ENCODE measurements around the gene TBC1D3K. TPM values are rescaled to one million over a fixed set of nuclear protein-coding genes. Genes with fewer than 3 reads are reported as not detected.
"Not testable (repeated sequence)": the region's sequence is repeated elsewhere in the genome, so short reads cannot be mapped to it uniquely, and the experiment has no call there.

Gene TBC1D3K
- total RNA-seq (not detected), polyA plus RNA-seq (not detected)
- long read RNA-seq, donor 1 = 0 reads
- long read RNA-seq, donor 2 = 0 reads

GRCh38 chr17:37924115-37924514, at the start of gene TBC1D3K:
TBC1D3K (plus strand) TSS chr17:37924415; CDS start chr17:37926000, 1,585 bp downstream.
- H3K36me3 ChIP-seq (ENCODE audit: insufficient read depth in 1 of 2, low read depth in 1 of 2); intact Hi-C loops (cut with DNase I); ATAC-seq; H3K4me1 ChIP-seq; DNase-seq; H3K27ac ChIP-seq; H3K27me3 ChIP-seq (ENCODE audit: insufficient read depth in 3 of 3, low read length in 2 of 3); H3K9me3 ChIP-seq; H3K4me3 ChIP-seq: not testable (repeated sequence)
- no CpG with 5 or more reads among the region's 10 CpGs for WGBS, 3 donors

DNA sequence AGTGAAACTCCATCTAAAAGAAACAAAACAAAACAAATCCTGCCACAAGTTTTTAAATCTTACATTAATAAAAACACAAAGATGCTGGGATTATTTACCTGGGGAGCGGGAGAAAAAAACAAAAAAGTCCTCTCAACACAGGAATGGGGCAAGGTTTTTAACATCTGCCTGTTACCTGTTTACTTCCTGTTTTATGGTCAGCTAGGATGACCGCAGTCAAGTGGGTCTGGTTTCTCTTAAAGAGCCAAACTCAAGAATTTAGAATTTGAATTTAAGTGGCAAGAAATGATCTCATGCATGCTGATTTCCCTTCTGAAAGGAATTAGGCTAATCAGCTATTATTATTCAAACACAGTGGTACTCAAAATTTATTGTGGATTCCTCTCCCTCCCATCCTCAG, 39.7 kb upstream of the TBC1D3K start:
- no peak overlapping the region for H3K27ac ChIP-seq
- H3K4me3 ChIP-seq = no peak overlapping the region
- ATAC-seq (no peak), DNase-seq (no peak)
- TF ChIP-seq CTCF (IDR thresholded peaks at IDR 0.05) = no peak
- intact Hi-C loops (cut with DNase I) = no loop called here
- H3K9me3 ChIP-seq = no peaks in the 10 kb centered on the region
- H3K27me3 ChIP-seq (ENCODE audit: insufficient read depth in 3 of 3, low read length in 2 of 3) = no peaks in the 10 kb centered on the region
- H3K4me1 ChIP-seq = no peaks in the 10 kb centered on the region
- no peaks in the 10 kb centered on the region for H3K36me3 ChIP-seq (ENCODE audit: insufficient read depth in 1 of 2, low read depth in 1 of 2)
- 51 to 58% (median 53%) methylated on average over 2 of the region's 2 CpGs for WGBS, 3 donors

DNA sequence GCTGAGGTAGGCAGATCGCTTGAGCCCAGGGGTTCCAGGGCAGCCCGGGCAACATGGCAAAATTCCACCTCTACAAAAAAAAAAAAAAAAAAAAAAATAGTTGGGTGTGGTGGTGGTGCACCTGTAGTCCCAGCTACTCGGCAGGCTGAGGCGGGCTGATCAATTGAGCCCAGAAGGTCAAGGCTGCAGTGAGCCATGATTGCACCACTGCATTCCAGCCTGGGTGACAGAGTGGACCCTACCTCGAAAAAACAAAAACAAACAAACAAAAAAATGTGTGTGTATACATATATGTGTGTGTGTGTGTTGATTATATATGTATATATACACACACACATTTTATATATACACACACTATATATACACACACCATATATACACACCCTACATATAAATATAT, 39.1 kb upstream of the TBC1D3K start:
- Histone ChIP-seq H3K27me3 (ENCODE audit: insufficient read depth in 3 of 3, low read length in 2 of 3) (no peaks in the 10 kb centered on the region), H3K9me3 (no peaks in the 10 kb centered on the region), H3K27ac (no peak overlapping the region), H3K36me3 (ENCODE audit: insufficient read depth in 1 of 2, low read depth in 1 of 2) (no peaks in the 10 kb centered on the region), H3K4me1 (no peaks in the 10 kb centered on the region), H3K4me3 (no peak overlapping the region)
- 80 to 81% (median 80%) methylated on average over 5 of the region's 5 CpGs for WGBS, 3 donors
- no peak for ATAC-seq
- TF ChIP-seq CTCF (IDR thresholded peaks at IDR 0.05) = no peak
- intact Hi-C loops (cut with DNase I) = no loop called here
- DNase-seq = no peak

GRCh38 chr17:37888881-37889280, 35.3 kb upstream of the TBC1D3K start:
- WGBS, 3 donors = 94 to 96% (median 96%) methylated on average over 2 of the region's 2 CpGs
- Histone ChIP-seq H3K4me3 (no peak overlapping the region), H3K27ac (no peak overlapping the region), H3K4me1 (no peaks in the 10 kb centered on the region), H3K36me3 (ENCODE audit: insufficient read depth in 1 of 2, low read depth in 1 of 2) (no peaks in the 10 kb centered on the region), H3K9me3 (no peaks in the 10 kb centered on the region), H3K27me3 (ENCODE audit: insufficient read depth in 3 of 3, low read length in 2 of 3) (no peaks in the 10 kb centered on the region)
- no peak for TF ChIP-seq CTCF (IDR thresholded peaks at IDR 0.05)
- intact Hi-C loops (cut with DNase I) = no loop called here
- DNase-seq (no peak), ATAC-seq (no peak)

GRCh38 chr17:37896961-37897360, 27.3 kb upstream of the TBC1D3K start:
- H3K36me3 ChIP-seq (ENCODE audit: insufficient read depth in 1 of 2, low read depth in 1 of 2); H3K27ac ChIP-seq; ATAC-seq; intact Hi-C loops (cut with DNase I); H3K27me3 ChIP-seq (ENCODE audit: insufficient read depth in 3 of 3, low read length in 2 of 3); DNase-seq; H3K9me3 ChIP-seq; H3K4me1 ChIP-seq; H3K4me3 ChIP-seq: not testable (repeated sequence)

Other genes starting within 250 kb of the TBC1D3K start
- not detected for gene HNF1B, start 179.4 kb upstream of the TBC1D3K start, total RNA-seq
- gene HNF1B, start 179.4 kb upstream of the TBC1D3K start, polyA plus RNA-seq = under 1 TPM in 1 of 3 donors, not detected in 2; 0.03 TPM
- gene TBC1D3L, start 64.6 kb downstream of the TBC1D3K start, total RNA-seq = 10 to 100 TPM in 1 of 4 donors, 1 to 10 TPM in 3; 7.9 to 10.6 (median 8.8) TPM
- gene TBC1D3L, start 64.6 kb downstream of the TBC1D3K start, polyA plus RNA-seq = 1 to 10 TPM; 3.8 to 6.0 (median 3.8) TPM
- gene TBC1D3D, start 79.6 kb downstream of the TBC1D3K start, total RNA-seq = 1 to 10 TPM in 1 of 4 donors, not detected in 3; 1.1 TPM
- gene TBC1D3D, start 79.6 kb downstream of the TBC1D3K start, polyA plus RNA-seq = under 1 TPM; 0.01 to 0.92 (median 0.89) TPM
- gene TBC1D3C, start 144.2 kb downstream of the TBC1D3K start, total RNA-seq = not detected
- under 1 TPM in 1 of 3 donors, not detected in 2; 0.77 TPM for gene TBC1D3C, start 144.2 kb downstream of the TBC1D3K start, polyA plus RNA-seq
- gene TBC1D3E, start 203.5 kb downstream of the TBC1D3K start, total RNA-seq = not detected
- gene TBC1D3E, start 203.5 kb downstream of the TBC1D3K start, polyA plus RNA-seq = not detected

Data from psoas muscle (tissue), 8 donors.